Left colon (tissue), 2 donors: ENCODE data around the gene AK5. TPM values are rescaled to one million over a fixed set of nuclear protein-coding genes. Genes with fewer than 3 reads are reported as not detected.
"Not testable (repeated sequence)": the region's sequence is repeated elsewhere in the genome, so short reads cannot be mapped to it uniquely, and the experiment has no call there.

Experiments
- ATAC-seq: fragments of 200-7000 bp; cut with Tn5 transposase; one replicate; pipeline ENCODE4 v1.9.1; 2020; ENCODE audit warnings: mild to moderate bottlenecking, moderate library complexity
- DNase-seq, 2 donors: peaks; one replicate each; pipeline ENCODE4 v3.0.0-alpha.2; 2020
- intact Hi-C, 2 donors: fragments of 100-400 bp; cut with DNase I in 1 of 2; cut with micrococcal nuclease in 1 of 2; formaldehyde crosslinking; loops; one replicate each; pipeline versions ENCODE4 v1.11.2 to v1.14.0; 2022; cut with DNase I, micrococcal nuclease
- total RNA-seq, 2 donors: library from RNA; stranded (reverse); fragmentation: NEBNext Ultra II Directional; extraction: Animal tissue kit (Norgen Biotek cat#: 25700); gene quantifications; one replicate each; pipeline ENCODE4 v1.2.1, GENCODE V29; 2021
- donor health status: DM: no; HTN: no; CAD: no.
- donor health status: DM: yes; HTN: yes; CAD: no.

The AK5 gene
- total RNA-seq, 2 donors from 2014 or later: 0.36 to 0.43 TPM

GRCh38 chr1:77513839-77514763, 232.3 kb downstream of the AK5 start:
- no peak for ATAC-seq
- intact Hi-C loops: no loop called here

GRCh38 chr1:77514921-77515776, 233.3 kb downstream of the AK5 start:
- intact Hi-C loops: no loop called here
- no peak for DNase-seq
- ATAC-seq: no peak

More at GRCh38 chr1:77513839-77514763, 232.3 kb downstream of the AK5 start:
- DNase-seq: no peak

- intact Hi-C loops: no loop called here
Observed at GRCh38 chr1:77516106-77516505, 234.3 kb downstream of the AK5 start.

GRCh38 chr1:77524038-77524437, 242.2 kb downstream of the AK5 start:
- no peak for ATAC-seq
- no peak for DNase-seq
- intact Hi-C loops: no loop called here

More at GRCh38 chr1:77516106-77516505, 234.3 kb downstream of the AK5 start:
- DNase-seq: no peak
- ATAC-seq: no peak

- DNase-seq, ATAC-seq: not testable (repeated sequence)
- intact Hi-C loops: loop anchor here (5.0 to 10.0 kb wide), 2 partner anchors 384 to 386 kb away; no protein-coding TSS in a partner anchor
Observed at GRCh38 chr1:77531149-77531548, 249.3 kb downstream of the AK5 start.

- intact Hi-C loops: loop anchor here (5.0 to 10.0 kb wide), 2 partner anchors 384 to 387 kb away; no protein-coding TSS in a partner anchor
- ATAC-seq: peak; percentile 51
- DNase-seq: not testable (repeated sequence)
Observed at GRCh38 chr1:77531596-77532280, 249.9 kb downstream of the AK5 start.

GRCh38 chr1:77532641-77533040, 250.8 kb downstream of the AK5 start:
- ATAC-seq: no peak
- no peak for DNase-seq
- intact Hi-C loops: loop anchor here (5.0 to 10.0 kb wide), 2 partner anchors 385 to 388 kb away; no protein-coding TSS in a partner anchor

GRCh38 chr1:77533660-77534305, 252.0 kb downstream of the AK5 start:
- DNase-seq (peak in 1 of 2 donors; percentile 40), ATAC-seq (peak; percentile 69)
- intact Hi-C loops: loop anchor here (5.0 to 10.0 kb wide), 2 partner anchors 386 to 389 kb away; no protein-coding TSS in a partner anchor

- intact Hi-C loops: loop anchor here (5.0 to 10.0 kb wide), 2 partner anchors 387 to 390 kb away; no protein-coding TSS in a partner anchor
- no peak for DNase-seq
- ATAC-seq: no peak
Observed at GRCh38 chr1:77534456-77534855, 252.6 kb downstream of the AK5 start.

- ATAC-seq (no peak), DNase-seq (no peak)
- intact Hi-C loops: loop anchor here in 1 of 2 donors (10.0 kb wide), 1 partner anchor 392 kb away; no protein-coding TSS in a partner anchor
Observed at GRCh38 chr1:77536813-77537212, 255.0 kb downstream of the AK5 start.

- peak; percentile 82 for ATAC-seq
- DNase-seq: no peak
- intact Hi-C loops: loop anchor here in 1 of 2 donors (10.0 kb wide), 1 partner anchor 394 kb away; no protein-coding TSS in a partner anchor
Observed at GRCh38 chr1:77538956-77539518, 257.2 kb downstream of the AK5 start.

GRCh38 chr1:77539519-77540142, 257.8 kb downstream of the AK5 start:
- DNase-seq (no peak), ATAC-seq (peak; percentile 11)
- intact Hi-C loops: loop anchor here in 1 of 2 donors (10.0 kb wide), 1 partner anchor 395 kb away; no protein-coding TSS in a partner anchor

GRCh38 chr1:77540501-77541161, 258.8 kb downstream of the AK5 start:
- DNase-seq (no peak), ATAC-seq (no peak)
- intact Hi-C loops: no loop called here

GRCh38 chr1:77541162-77541545, 259.3 kb downstream of the AK5 start:
- intact Hi-C loops: no loop called here
- DNase-seq (no peak), ATAC-seq (no peak)

- intact Hi-C loops: no loop called here
- ATAC-seq: no peak
- DNase-seq: no peak
Observed at GRCh38 chr1:77542813-77543420, 261.1 kb downstream of the AK5 start.

- intact Hi-C loops: no loop called here
- DNase-seq (no peak), ATAC-seq (no peak)
Observed at GRCh38 chr1:77543822-77544448, 262.1 kb downstream of the AK5 start.
